K562 (cell line): Measurements from ENCODE around the gene LMF2. TPM values are rescaled to one million over a fixed set of nuclear protein-coding genes. Genes with fewer than 3 reads are reported as not detected.

Source experiments
- ATAC-seq: fragments of 200-7000 bp; cut with Tn5 transposase; 3 replicates; pipeline ENCODE4 v1.9.1; 2020; ENCODE audit warnings: moderate library complexity
- BruUV-seq: library from RNA; stranded (reverse); fragments of 400-500 nt; replicated peaks from 2 replicates; lab custom pipeline; 2021; lab: Mats Ljungman, UMichigan
- CTCF ChIA-PET: fragments of 300-600 bp; formaldehyde crosslinking; extraction: SDS; loops from one replicate; lab custom pipeline; 2021; ENCODE audit warnings: low intra/inter-chr PET ratio; lab: Yijun Ruan, JAX
- POLR2A ChIA-PET: fragments of 300-600, 350-650 bp; sonication (Branson Sonifier 250); formaldehyde crosslinking; extraction: SDS; loops from one replicate; lab custom pipeline; 2021; ENCODE audit warnings: antibody characterized with exemption, inconsistent platforms; lab: Yijun Ruan, JAX
- DNase-seq, 4 experiments: peaks; one replicate each; pipeline versions ENCODE4 v3.0.0 to v3.0.0-alpha.2; 2011 to 2018; ENCODE audit warnings: low spot score in 3 of 4, mixed read lengths in 3 of 4; ENCODE audit errors: extremely low read depth in 1 of 4
- FAIRE-seq: peaks from 2 replicates; lab custom pipeline; 2011; peaks lifted over from hg19 to GRCh38; lab: Jason Lieb, UNC
- H2AFZ ChIP-seq: 2 replicates; pipeline ENCODE4 v1.6.0; 2011; ENCODE audit warnings: low read depth, low read length, control low read depth, inconsistent platforms
- H3K27ac ChIP-seq: fragments of 200-600 bp; 3 replicates; pipeline ENCODE4 v1.8.0; 2011; ENCODE audit warnings: low read depth, mild to moderate bottlenecking, control low read depth, inconsistent platforms, low read length, moderate library complexity, mixed read lengths; ENCODE audit errors: extremely low read depth
- H3K27me3 ChIP-seq, 2 experiments: fragments of 300-600 bp in 1 of 2; 2 replicates in 1 of 2; 3 replicates in 1 of 2; pipeline versions ENCODE4 v1.6.0 to v1.8.0; 2011; ENCODE audit warnings: inconsistent platforms in 2 of 2, low read length in 2 of 2, mild to moderate bottlenecking in 1 of 2, mixed read lengths in 1 of 2, moderate library complexity in 1 of 2; ENCODE audit not compliant: control insufficient read depth in 2 of 2, insufficient read depth in 2 of 2
- H3K36me3 ChIP-seq: fragments of 300-600 bp; 3 replicates; pipeline ENCODE4 v1.8.0; 2011; ENCODE audit warnings: mild to moderate bottlenecking, low read length, inconsistent platforms; ENCODE audit not compliant: control insufficient read depth, insufficient read depth
- H3K4me1 ChIP-seq, 2 experiments: fragments of 200-600 bp in 1 of 2; replicated peaks in 1 of 2; 2 replicates in 1 of 2; 3 replicates in 1 of 2; pipeline versions ENCODE4 v1.5.1 to v1.8.0; 2011; ENCODE audit warnings: inconsistent platforms in 2 of 2, low read length in 2 of 2, mild to moderate bottlenecking in 1 of 2, mixed read lengths in 1 of 2, moderate library complexity in 1 of 2; ENCODE audit not compliant: control insufficient read depth in 2 of 2, insufficient read depth in 2 of 2
- H3K4me2 ChIP-seq: 2 replicates; pipeline ENCODE4 v1.6.1; 2011; ENCODE audit warnings: low read length, control low read depth, inconsistent platforms, mixed read lengths; ENCODE audit not compliant: insufficient read depth
- H3K4me3 ChIP-seq: fragments of 200-600 bp; sonication (generic), shearing (Covaris generic); 2 replicates; pipeline ENCODE4 v1.5.1; 2016; ENCODE audit warnings: control low read depth, inconsistent platforms
- H3K79me2 ChIP-seq: fragments of 200-600 bp; 3 replicates; pipeline ENCODE4 v1.8.0; 2011; ENCODE audit warnings: low read length, inconsistent platforms; ENCODE audit not compliant: control insufficient read depth, insufficient read depth
- H3K9ac ChIP-seq, 2 experiments: 2 replicates each; pipeline versions ENCODE4 v1.6.0 to v1.6.1; 2011; ENCODE audit warnings: low read depth in 2 of 2, low read length in 2 of 2, control low read depth in 1 of 2, inconsistent platforms in 1 of 2, mild to moderate bottlenecking in 1 of 2, mixed read lengths in 1 of 2; ENCODE audit not compliant: insufficient read depth in 1 of 2
- H3K9me1 ChIP-seq: one replicate; pipeline ENCODE4 v1.6.0; 2011; ENCODE audit warnings: inconsistent platforms, mild to moderate bottlenecking, low read length, moderate library complexity; ENCODE audit not compliant: control insufficient read depth, insufficient read depth
- H3K9me3 ChIP-seq: replicated peaks from 2 replicates; pipeline ENCODE4 v1.5.1; 2011; ENCODE audit warnings: low read depth, low read length, inconsistent platforms; ENCODE audit not compliant: control insufficient read depth, insufficient read depth
- H4K20me1 ChIP-seq: replicated peaks from 2 replicates; pipeline ENCODE4 v1.6.1; 2011; ENCODE audit warnings: low read length, inconsistent platforms, mixed read lengths; ENCODE audit not compliant: control insufficient read depth, insufficient read depth
- NR4A1 ChIP-seq, 2 experiments: fragments of 250-450 bp in 1 of 2; fragments of 450-650 bp in 1 of 2; sonication (Bioruptor Pico) in 1 of 2; IDR thresholded peaks; 2 replicates each; pipeline versions ENCODE4 v1.4.0 to v1.6.1; 2016 to 2020; ENCODE audit warnings: mild to moderate bottlenecking in 2 of 2, missing compliant biosample characterization in 1 of 2, missing genetic modification characterization in 1 of 2, moderate library complexity in 1 of 2
- THAP12 ChIP-seq: fragments of 250-450 bp; sonication (Bioruptor Pico); IDR thresholded peaks from 2 replicates; pipeline ENCODE4 v1.9.0; 2021; ENCODE audit warnings: mild to moderate bottlenecking, inconsistent platforms
- WGBS: fragments of 100-300 bp; shearing (Covaris generic); methylation state at CpG from one replicate; pipeline ENCODE4 v1.1.6; 2016; ENCODE audit warnings: low coverage, mixed read lengths; ENCODE audit not compliant: insufficient coverage; ENCODE audit errors: missing lambda C conversion rate; 5-methylcytosine and 5-hydroxymethylcytosine counted together
- in situ Hi-C: fragments of 300-500 bp; cut with MboI; formaldehyde crosslinking; loops from 4 replicates; pipeline ENCODE4 v1.15.0; 2018; ENCODE audit warnings: inconsistent platforms, mixed read lengths
- intact Hi-C: fragments of 100-400 bp; cut with micrococcal nuclease; formaldehyde crosslinking; loops from 2 replicates; pipeline ENCODE4 v1.14.2; 2022
- polyA plus RNA-seq, 8 experiments: library from polyadenylated mRNA; depleted of rRNA in 4 of 8; stranded (reverse) in 5 of 8; unstranded in 3 of 8; fragments of >200 nt; fragmentation: Nextera tagmentation in 2 of 8; fragmentation: Illumina TruSeq in 1 of 8; extraction: Ambion mirVana in 2 of 8; extraction: Trizol in 1 of 8; gene quantifications; 2 replicates each; pipeline versions ENCODE4 v1.2.1 to v1.2.3, GENCODE V29; 2011 to 2014; ENCODE audit warnings: inconsistent platforms in 1 of 8, missing spikeins in 1 of 8
- total RNA-seq, 7 experiments: library from RNA; depleted of rRNA in 6 of 7; stranded (reverse); fragments of >200 nt in 6 of 7; fragmentation: Illumina TruSeq in 2 of 7; extraction: Trizol in 2 of 7; gene quantifications; 2 replicates each; pipeline versions ENCODE4 v1.2.1 to v1.2.3, GENCODE V29; 2011 to 2021; ENCODE audit warnings: low replicate concordance in 1 of 7

LMF2 gene
- total and polyA plus RNA-seq, 9 of the 15 experiments (the other 6 are each of a cell fraction or from before 2014, with no cell fraction given) = 0.08 to 37.1 (median 7.6) TPM

- ATAC-seq (no peak), FAIRE-seq (no peak), DNase-seq (no peak)
- Histone ChIP-seq H3K27me3 (no peaks in the 10 kb centered on the region), H3K9me3 (no peaks in the 10 kb centered on the region), H3K9me1 (no peaks in the 10 kb centered on the region), H3K36me3 (no peaks in the 10 kb centered on the region), H3K4me2 (no peak overlapping the region), H3K9ac (peak overlapping the region in 1 of 2 experiments; percentile 52; a peak in 1 of 4 replicates), H3K4me1 (peaks cover 4 to 52% of the 10 kb centered on the region in 2 experiments; a peak in 3 of 5 replicates), H3K79me2 (no peaks in the 10 kb centered on the region), H3K27ac (no peak overlapping the region), H4K20me1 (no peaks in the 10 kb centered on the region), H2AFZ (0 out of 2 replicates have a peak overlapping the region, but pooled peaks have one; percentile 55), H3K4me3 (no peak overlapping the region)
- ChIA-PET POLR2A (interaction anchor here (1.5 kb wide), 1 partner anchor 10 kb away, joined by 6 read pairs; no protein-coding TSS in a partner anchor), CTCF (no interaction called here)
- intact Hi-C loops = no loop called here
- 56% methylated on average over 10 of the region's 23 CpGs for WGBS
- no TSS peak for BruUV-seq
- in situ Hi-C loops = no loop called here
- TF ChIP-seq THAP12 (CRISPR knock-in tag) (no peak), NR4A1 (CRISPR knock-in tag; IDR thresholded peaks at IDR 0.05) (no peak), NR4A1 (tag; IDR thresholded peaks at IDR 0.05) (no peak)
Measured at GRCh38 chr22:50487290-50488005, 20.1 kb downstream of the LMF2 start.
